Stromal cell of bone marrow (primary cell): ENCODE measurements around the gene ACCSL.
A peak's percentile ranks its signal among the peaks of the same experiment; 100 is the strongest.

Experiments
- DNase-seq: peaks from one replicate; pipeline ENCODE4 v3.0.0-alpha.2; 2012; ENCODE audit warnings: low read depth

Gene ACCSL

GRCh38 chr11:44047931-44048431, at the start of gene ACCSL:
TSS of gene ACCSL (plus strand) at chr11:44047981. CDS start at chr11:44048037, 56 bp downstream.
- no peak for DNase-seq

GRCh38 chr11:43998308-43998707, 49.5 kb upstream of the ACCSL start:
- DNase-seq = no peak

GRCh38 chr11:44000731-44001130, 47.0 kb upstream of the ACCSL start:
- no peak for DNase-seq

- no peak for DNase-seq
Observed at GRCh38 chr11:44002191-44003093, 45.3 kb upstream of the ACCSL start.

- DNase-seq = no peak
Observed at GRCh38 chr11:44003736-44004451, 43.9 kb upstream of the ACCSL start.

- no peak for DNase-seq
Observed at GRCh38 chr11:44004452-44005062, 43.2 kb upstream of the ACCSL start.

GRCh38 chr11:44005063-44005701, 42.6 kb upstream of the ACCSL start:
- DNase-seq = no peak

GRCh38 chr11:44005956-44006355, 41.8 kb upstream of the ACCSL start:
- no peak for DNase-seq

GRCh38 chr11:44006917-44007361, 40.8 kb upstream of the ACCSL start:
- no peak for DNase-seq

GRCh38 chr11:44007481-44008087, 40.2 kb upstream of the ACCSL start:
- no peak for DNase-seq

- DNase-seq = no peak
Observed at GRCh38 chr11:44008088-44008501, 39.7 kb upstream of the ACCSL start.

- DNase-seq = no peak
Observed at GRCh38 chr11:44008698-44009097, 39.1 kb upstream of the ACCSL start.

GRCh38 chr11:44010789-44011251, 37.0 kb upstream of the ACCSL start:
- DNase-seq = peak; percentile 70

GRCh38 chr11:44011797-44012196, 36.0 kb upstream of the ACCSL start:
- peak; percentile 66 for DNase-seq

GRCh38 chr11:44014968-44015623, 32.7 kb upstream of the ACCSL start:
- no peak for DNase-seq

GRCh38 chr11:44015624-44016007, 32.2 kb upstream of the ACCSL start:
- no peak for DNase-seq

- DNase-seq = peak; percentile 85
Observed at GRCh38 chr11:44016131-44016530, 31.6 kb upstream of the ACCSL start.

GRCh38 chr11:44016546-44017442, 31.0 kb upstream of the ACCSL start:
- no peak for DNase-seq

GRCh38 chr11:44017443-44018126, 30.2 kb upstream of the ACCSL start:
- peak; percentile 57 for DNase-seq
